ENCODE data around the gene LPCAT2. TPM values are rescaled to one million over a fixed set of nuclear protein-coding genes. Genes with fewer than 3 reads are reported as not detected.

LPCAT2 gene
- total RNA-seq, 1 experiment from 2014 or later, result 25.2 TPM

GRCh38 chr16:55502801-55503366 is 6.0 kb upstream of the LPCAT2 start:
- no peaks in the 10 kb centered on the region for H3K9me3 ChIP-seq
- no peak overlapping the region for H3K4me3 ChIP-seq (ENCODE audit: low read depth, low read length)
- POLR2A ChIA-PET, result no interaction called here
- no peaks in the 10 kb centered on the region; the same call in 1 of the 2 replicates for H3K36me3 ChIP-seq (ENCODE audit: control insufficient read depth, insufficient read depth, low read length)
- TF ChIP-seq CTCF (IDR thresholded peaks at IDR 0.05; ENCODE audit: insufficient read depth in 1 of 2, low read depth in 1 of 2, low read length in 1 of 2, severe bottlenecking in 1 of 2, unreplicated experiment in 1 of 2), result no peak
- H3K4me3 Mint-ChIP-seq (ENCODE audit: unreplicated experiment), result no peak overlapping the region
- CTCF ChIA-PET, result interaction anchor here (0.5 to 1.1 kb wide), 2 partner anchors 40 to 339 kb away, joined by 3 read pairs; no protein-coding TSS in a partner anchor
- H3K4me1 ChIP-seq, result peaks cover 14% of the 10 kb centered on the region
- H3K27me3 ChIP-seq (replicated peaks; ENCODE audit: control insufficient read depth, insufficient read depth, low read length), result no peaks in the 10 kb centered on the region
- peak in 1 of 2 experiments; percentile 62 for DNase-seq
- no peaks in the 10 kb centered on the region for H3K9me3 Mint-ChIP-seq (ENCODE audit: unreplicated experiment)
- no peaks in the 10 kb centered on the region for H3K4me1 Mint-ChIP-seq (ENCODE audit: low read depth, unreplicated experiment)
- no peaks in the 10 kb centered on the region for H3K36me3 Mint-ChIP-seq (ENCODE audit: insufficient read depth, unreplicated experiment)
- intact Hi-C loops (cut with micrococcal nuclease; ENCODE audit: unreplicated experiment), result loop anchor here (10.0 kb wide), 1 partner anchor 1022 kb away; the partner anchor contains the start of gene BBS2
- BruUV-seq (replicated peaks), result no TSS peak
- no peaks in the 10 kb centered on the region for H3K27me3 Mint-ChIP-seq (ENCODE audit: insufficient read depth, unreplicated experiment)
- H3K27ac Mint-ChIP-seq (ENCODE audit: unreplicated experiment), result no peak overlapping the region

- Histone ChIP-seq H3K36me3 (ENCODE audit: control insufficient read depth, insufficient read depth, low read length) (no peaks in the 10 kb centered on the region; the same call in 1 of the 2 replicates), H3K4me1 (peaks cover 14% of the 10 kb centered on the region), H3K27me3 (replicated peaks; ENCODE audit: control insufficient read depth, insufficient read depth, low read length) (no peaks in the 10 kb centered on the region), H3K4me3 (ENCODE audit: low read depth, low read length) (no peak overlapping the region), H3K9me3 (no peaks in the 10 kb centered on the region)
- Mint-ChIP-seq H3K4me3 (ENCODE audit: unreplicated experiment) (no peak overlapping the region), H3K27ac (ENCODE audit: unreplicated experiment) (no peak overlapping the region), H3K9me3 (ENCODE audit: unreplicated experiment) (no peaks in the 10 kb centered on the region), H3K36me3 (ENCODE audit: insufficient read depth, unreplicated experiment) (peaks cover 4% of the 10 kb centered on the region), H3K4me1 (ENCODE audit: low read depth, unreplicated experiment) (no peaks in the 10 kb centered on the region), H3K27me3 (ENCODE audit: insufficient read depth, unreplicated experiment) (no peaks in the 10 kb centered on the region)
- no TSS peak for BruUV-seq (replicated peaks)
- ChIA-PET CTCF (no interaction called here), POLR2A (no interaction called here)
- TF ChIP-seq CTCF (IDR thresholded peaks at IDR 0.05; ENCODE audit: insufficient read depth in 1 of 2, low read depth in 1 of 2, low read length in 1 of 2, severe bottlenecking in 1 of 2, unreplicated experiment in 1 of 2), result no peak
- no peak for DNase-seq
- intact Hi-C loops (cut with micrococcal nuclease; ENCODE audit: unreplicated experiment), result loop anchor here (10.0 kb wide), 1 partner anchor 1021 kb away; the partner anchor contains the start of gene BBS2
Observed at GRCh38 chr16:55503726-55504550, 4.9 kb upstream of the LPCAT2 start.

GRCh38 chr16:55505333-55506015 is 3.4 kb upstream of the LPCAT2 start:
- H3K27ac Mint-ChIP-seq (ENCODE audit: unreplicated experiment), result no peak overlapping the region
- peaks cover 6% of the 10 kb centered on the region for H3K36me3 Mint-ChIP-seq (ENCODE audit: insufficient read depth, unreplicated experiment)
- ChIA-PET POLR2A (no interaction called here), CTCF (interaction anchor here (0.5 kb wide), 1 partner anchor 1197 kb away, joined by 4 read pairs; no protein-coding TSS in a partner anchor)
- H3K9me3 Mint-ChIP-seq (ENCODE audit: unreplicated experiment), result no peaks in the 10 kb centered on the region
- intact Hi-C loops (cut with micrococcal nuclease; ENCODE audit: unreplicated experiment), result loop anchor here (10.0 kb wide), 1 partner anchor 1019 kb away; the partner anchor contains the start of gene BBS2
- H3K4me1 ChIP-seq, result peaks cover 13% of the 10 kb centered on the region
- TF ChIP-seq CTCF (IDR thresholded peaks at IDR 0.05; ENCODE audit: insufficient read depth in 1 of 2, low read depth in 1 of 2, low read length in 1 of 2, severe bottlenecking in 1 of 2, unreplicated experiment in 1 of 2), result no peak
- H3K9me3 ChIP-seq, result no peaks in the 10 kb centered on the region
- H3K4me3 Mint-ChIP-seq (ENCODE audit: unreplicated experiment), result no peak overlapping the region
- no TSS peak for BruUV-seq (replicated peaks)
- H3K27me3 Mint-ChIP-seq (ENCODE audit: insufficient read depth, unreplicated experiment), result no peaks in the 10 kb centered on the region
- peaks cover 12% of the 10 kb centered on the region for H3K4me1 Mint-ChIP-seq (ENCODE audit: low read depth, unreplicated experiment)
- H3K4me3 ChIP-seq (ENCODE audit: low read depth, low read length), result no peak overlapping the region
- DNase-seq, result no peak
- H3K27me3 ChIP-seq (replicated peaks; ENCODE audit: control insufficient read depth, insufficient read depth, low read length), result no peaks in the 10 kb centered on the region
- no peaks in the 10 kb centered on the region; the same call in 1 of the 2 replicates for H3K36me3 ChIP-seq (ENCODE audit: control insufficient read depth, insufficient read depth, low read length)
